SH-SY5Y (cell line): Measurements from ENCODE around the gene DPF1.

Experiments used
- GATA2 ChIP-seq: IDR thresholded peaks from 2 replicates; pipeline ENCODE4 v1.6.1; 2011; ENCODE audit warnings: mild to moderate bottlenecking, low read depth, low read length
- GATA3 ChIP-seq: IDR thresholded peaks from 2 replicates; pipeline ENCODE4 v1.6.1; 2011; ENCODE audit warnings: low read depth, mild to moderate bottlenecking, low read length, moderate library complexity

- TF ChIP-seq GATA2 (no peak), GATA3 (no peak)
These were observed 23.8 kb upstream of the DPF1 start for GRCh38 chr19:38247734-38248268.
